CD4-positive, CD25-positive, alpha-beta regulatory T cell (primary cell): ENCODE measurements around the gene ZNF827. TPM values are rescaled to one million over a fixed set of nuclear protein-coding genes. Genes with fewer than 3 reads are reported as not detected.

Experiments
- ATAC-seq, 2 donors: fragments of 150-1000 bp; cut with Tn5 transposase; one replicate each; pipeline ENCODE4 v1.10.0; 2021; ENCODE audit warnings: low read depth in 2 of 2, moderate number of reproducible peaks in 2 of 2, moderate library complexity in 1 of 2
- DNase-seq, 3 donors: peaks; one replicate each; pipeline versions ENCODE4 v3.0.0 to v3.0.0-alpha.2; 2012 to 2022; ENCODE audit warnings: mixed read lengths in 1 of 3
- H3K27ac ChIP-seq: one replicate; pipeline ENCODE4 v1.7.0; 2013; ENCODE audit warnings: mild to moderate bottlenecking, low read length; ENCODE audit not compliant: insufficient read depth, poor library complexity, severe bottlenecking
- H3K27me3 ChIP-seq: one replicate; pipeline ENCODE4 v1.7.0; 2013; ENCODE audit warnings: low read length; ENCODE audit not compliant: control insufficient read depth, insufficient read depth
- H3K36me3 ChIP-seq: one replicate; pipeline ENCODE4 v1.7.0; 2013; ENCODE audit warnings: mild to moderate bottlenecking, low read length, moderate library complexity; ENCODE audit not compliant: control insufficient read depth, insufficient read depth
- H3K4me1 ChIP-seq: 2 replicates; pipeline ENCODE4 v1.7.0; 2013; ENCODE audit warnings: mild to moderate bottlenecking, low read length; ENCODE audit not compliant: insufficient read depth, control insufficient read depth, poor library complexity, severe bottlenecking
- H3K4me3 ChIP-seq: one replicate; pipeline ENCODE4 v1.7.0; 2013; ENCODE audit warnings: low read depth, mild to moderate bottlenecking, low read length, moderate library complexity
- H3K9me3 ChIP-seq, 2 experiments: 1 replicate in 1 of 2; 2 replicates in 1 of 2; pipeline ENCODE4 v1.7.0; 2013; ENCODE audit warnings: low read length in 2 of 2, mild to moderate bottlenecking in 1 of 2, moderate library complexity in 1 of 2; ENCODE audit not compliant: control insufficient read depth in 2 of 2
- H3K27ac Mint-ChIP-seq, 3 donors: one replicate each; pipeline ENCODE4 v1.8.0; 2020 to 2022; ENCODE audit warnings: mild to moderate bottlenecking in 3 of 3, mixed read lengths in 3 of 3, moderate library complexity in 2 of 3
- H3K27me3 Mint-ChIP-seq: one replicate; pipeline ENCODE4 v1.8.0; 2022; ENCODE audit warnings: mild to moderate bottlenecking, mixed read lengths
- H3K36me3 Mint-ChIP-seq: one replicate; pipeline ENCODE4 v1.8.0; 2020; ENCODE audit warnings: mixed read lengths
- H3K4me1 Mint-ChIP-seq, 4 donors: one replicate each; pipeline ENCODE4 v1.8.0; 2020 to 2022; ENCODE audit warnings: mixed read lengths in 4 of 4, mild to moderate bottlenecking in 1 of 4
- H3K4me3 Mint-ChIP-seq, 4 donors: one replicate each; pipeline ENCODE4 v1.8.0; 2020 to 2022; ENCODE audit warnings: mild to moderate bottlenecking in 4 of 4, mixed read lengths in 4 of 4, moderate library complexity in 3 of 4
- H3K9me3 Mint-ChIP-seq, 7 donors: one replicate each; pipeline ENCODE4 v1.8.0; 2020 to 2022; ENCODE audit warnings: mixed read lengths in 7 of 7, mild to moderate bottlenecking in 3 of 7, moderate library complexity in 2 of 7
- polyA plus RNA-seq, 4 donors: library from polyadenylated mRNA; unstranded; fragments of 300-500 nt; fragmentation: Illumina TruSeq; gene quantifications; one replicate each; pipeline ENCODE4 v1.2.3, GENCODE V29; 2021
- total RNA-seq: library from RNA; stranded (reverse); gene quantifications from one replicate; pipeline ENCODE4 v1.2.3, GENCODE V29; 2022

ZNF827 gene
- total and polyA plus RNA-seq, 5 donors from 2014 or later: 0.92 to 6.0 (median 1.2) TPM

DNA sequence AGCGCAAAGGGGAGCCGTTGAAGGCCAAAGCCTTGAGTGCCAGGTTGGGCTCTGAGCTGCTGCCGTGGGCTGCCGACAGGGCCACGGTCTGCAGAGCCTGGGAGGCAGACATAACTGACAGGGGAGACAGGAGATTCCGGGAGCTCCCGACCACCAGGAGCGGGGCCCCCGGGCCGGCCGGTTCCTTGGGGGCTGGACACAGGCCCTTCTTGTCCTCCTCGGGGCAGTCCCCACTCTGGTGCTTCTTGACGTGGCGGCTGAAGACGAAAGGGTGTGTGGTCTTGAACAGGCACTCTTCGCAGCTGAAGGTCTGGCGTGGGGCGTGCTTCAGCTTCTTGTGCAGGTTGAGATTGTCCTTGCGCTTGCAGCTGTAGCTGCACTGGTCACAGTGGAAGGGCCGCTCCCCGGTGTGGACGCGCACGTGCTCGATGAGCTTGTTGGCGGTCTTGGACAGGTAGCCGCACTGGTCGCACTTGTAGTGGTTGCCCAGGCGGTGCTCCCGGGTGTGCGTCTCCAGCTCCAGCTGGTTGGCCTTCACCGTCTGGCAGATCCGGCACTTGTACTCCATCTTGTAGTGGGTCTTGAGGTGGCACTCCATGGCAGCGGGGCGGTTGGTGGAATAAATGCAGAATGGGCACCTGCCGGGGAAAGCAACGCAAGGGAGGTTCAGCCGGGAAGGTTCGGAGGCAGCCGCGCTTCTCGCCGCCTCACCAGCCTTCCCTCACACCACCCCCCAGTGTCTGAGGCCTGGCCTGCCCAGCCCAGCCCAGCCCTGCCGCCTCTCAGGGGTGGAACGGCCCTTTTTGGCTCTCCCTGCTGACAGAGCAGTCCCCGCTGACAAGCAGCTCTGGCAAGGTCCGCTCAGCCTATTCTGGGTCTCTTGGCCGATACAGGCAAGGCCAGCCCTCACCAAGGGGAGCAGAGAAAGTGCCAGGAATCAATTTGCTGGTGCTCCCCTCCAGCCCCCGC is 177.4 kb downstream of the ZNF827 start:
- no peak overlapping the region for H3K4me3 ChIP-seq
- no peaks in the 10 kb centered on the region for H3K9me3 Mint-ChIP-seq
- no peak overlapping the region for H3K27ac ChIP-seq
- H3K27me3 Mint-ChIP-seq: no peaks in the 10 kb centered on the region
- H3K4me3 Mint-ChIP-seq: no peak overlapping the region
- H3K36me3 ChIP-seq: peaks cover 10% of the 10 kb centered on the region
- no peaks in the 10 kb centered on the region for H3K27me3 ChIP-seq
- H3K27ac Mint-ChIP-seq: no peak overlapping the region
- no peaks in the 10 kb centered on the region for H3K9me3 ChIP-seq
- DNase-seq: no peak
- H3K4me1 ChIP-seq: no peaks in the 10 kb centered on the region
- ATAC-seq: no peak
- H3K4me1 Mint-ChIP-seq: no peaks in the 10 kb centered on the region
- H3K36me3 Mint-ChIP-seq: peaks cover 41% of the 10 kb centered on the region

- DNase-seq (no peak), ATAC-seq (no peak)
- Mint-ChIP-seq H3K4me3 (no peak overlapping the region), H3K27ac (no peak overlapping the region), H3K9me3 (no peaks in the 10 kb centered on the region), H3K27me3 (no peaks in the 10 kb centered on the region), H3K36me3 (peaks cover 30% of the 10 kb centered on the region), H3K4me1 (no peaks in the 10 kb centered on the region)
- H3K27me3 ChIP-seq: no peaks in the 10 kb centered on the region
- H3K36me3 ChIP-seq: peaks cover 8% of the 10 kb centered on the region
- H3K4me3 ChIP-seq: no peak overlapping the region
- no peaks in the 10 kb centered on the region for H3K9me3 ChIP-seq
- H3K27ac ChIP-seq: no peak overlapping the region
- no peaks in the 10 kb centered on the region for H3K4me1 ChIP-seq
Measured at GRCh38 chr4:145760176-145760575, 178.4 kb downstream of the ZNF827 start.

GRCh38 chr4:145757188-145757587 is 181.4 kb downstream of the ZNF827 start:
- Mint-ChIP-seq H3K36me3 (peaks cover 11% of the 10 kb centered on the region), H3K27ac (no peak overlapping the region), H3K27me3 (peaks cover 4% of the 10 kb centered on the region), H3K4me1 (no peaks in the 10 kb centered on the region), H3K9me3 (no peaks in the 10 kb centered on the region), H3K4me3 (no peak overlapping the region)
- DNase-seq (no peak), ATAC-seq (no peak)
- Histone ChIP-seq H3K36me3 (no peaks in the 10 kb centered on the region), H3K4me1 (no peaks in the 10 kb centered on the region), H3K4me3 (no peak overlapping the region), H3K27ac (no peak overlapping the region), H3K27me3 (no peaks in the 10 kb centered on the region), H3K9me3 (no peaks in the 10 kb centered on the region)

- Mint-ChIP-seq H3K27me3 (peaks cover 8% of the 10 kb centered on the region), H3K9me3 (peaks cover 0 to 3% (median 0%) of the 10 kb centered on the region in 7 donors), H3K27ac (no peak overlapping the region), H3K36me3 (peaks cover 8% of the 10 kb centered on the region), H3K4me1 (no peaks in the 10 kb centered on the region), H3K4me3 (no peak overlapping the region)
- H3K4me3 ChIP-seq: no peak overlapping the region
- H3K27ac ChIP-seq: no peak overlapping the region
- peaks cover under 1% of the 10 kb centered on the region for H3K27me3 ChIP-seq
- H3K36me3 ChIP-seq: no peaks in the 10 kb centered on the region
- no peak for DNase-seq
- no peaks in the 10 kb centered on the region for H3K4me1 ChIP-seq
- H3K9me3 ChIP-seq: no peaks in the 10 kb centered on the region
- no peak for ATAC-seq
Measured at GRCh38 chr4:145756244-145756643, 182.4 kb downstream of the ZNF827 start.

DNA sequence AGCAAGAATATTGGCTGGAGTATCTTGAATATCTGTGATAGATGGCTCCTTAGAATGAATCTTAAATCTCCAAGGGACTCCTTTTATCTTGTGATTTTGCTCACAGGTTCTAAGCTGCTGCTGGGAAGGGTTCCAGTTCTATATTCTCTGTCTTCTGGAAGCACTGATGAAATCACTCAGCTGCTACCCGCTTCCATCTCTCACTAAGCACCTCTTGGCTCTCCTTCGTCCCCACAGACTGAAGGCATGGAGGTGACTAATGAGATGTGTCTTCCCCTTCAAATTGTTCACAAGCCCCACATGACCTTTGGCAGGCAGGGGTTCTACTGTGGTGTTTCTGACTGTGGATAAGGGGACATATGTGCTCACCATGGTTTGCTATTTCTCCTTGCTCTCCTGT is 182.8 kb downstream of the ZNF827 start:
- Histone ChIP-seq H3K9me3 (no peaks in the 10 kb centered on the region), H3K36me3 (no peaks in the 10 kb centered on the region), H3K4me1 (no peaks in the 10 kb centered on the region), H3K4me3 (no peak overlapping the region), H3K27me3 (peaks cover 4% of the 10 kb centered on the region), H3K27ac (no peak overlapping the region)
- peaks cover 8% of the 10 kb centered on the region for H3K27me3 Mint-ChIP-seq
- H3K9me3 Mint-ChIP-seq: peaks cover 0 to 3% (median 0%) of the 10 kb centered on the region in 7 donors
- peaks cover 6% of the 10 kb centered on the region for H3K36me3 Mint-ChIP-seq
- no peak overlapping the region for H3K27ac Mint-ChIP-seq
- no peaks in the 10 kb centered on the region for H3K4me1 Mint-ChIP-seq
- ATAC-seq: no peak
- DNase-seq: no peak
- H3K4me3 Mint-ChIP-seq: no peak overlapping the region

- H3K27ac Mint-ChIP-seq: no peak overlapping the region
- no peak overlapping the region for H3K4me3 Mint-ChIP-seq
- Histone ChIP-seq H3K9me3 (no peaks in the 10 kb centered on the region), H3K4me1 (no peaks in the 10 kb centered on the region), H3K36me3 (no peaks in the 10 kb centered on the region), H3K27ac (no peak overlapping the region), H3K4me3 (no peak overlapping the region), H3K27me3 (no peaks in the 10 kb centered on the region)
- H3K36me3 Mint-ChIP-seq: no peaks in the 10 kb centered on the region
- DNase-seq (no peak), ATAC-seq (no peak)
- H3K4me1 Mint-ChIP-seq: peaks cover 0 to 4% (median 0%) of the 10 kb centered on the region in 4 donors
- peaks cover 0 to 6% (median 3%) of the 10 kb centered on the region in 7 donors for H3K9me3 Mint-ChIP-seq
- H3K27me3 Mint-ChIP-seq: peaks cover 23% of the 10 kb centered on the region
Measured at GRCh38 chr4:145743641-145744040, 195.0 kb downstream of the ZNF827 start.

- no peak for DNase-seq
- ATAC-seq: no peak
- Histone ChIP-seq H3K4me3 (no peak overlapping the region), H3K27ac (no peak overlapping the region), H3K9me3 (no peaks in the 10 kb centered on the region), H3K4me1 (no peaks in the 10 kb centered on the region), H3K27me3 (no peaks in the 10 kb centered on the region), H3K36me3 (no peaks in the 10 kb centered on the region)
- Mint-ChIP-seq H3K9me3 (peaks cover 0 to 6% (median 0%) of the 10 kb centered on the region in 7 donors), H3K4me3 (no peak overlapping the region), H3K27me3 (peaks cover 7% of the 10 kb centered on the region), H3K36me3 (no peaks in the 10 kb centered on the region), H3K4me1 (peaks cover 0 to 4% (median 0%) of the 10 kb centered on the region in 4 donors), H3K27ac (no peak overlapping the region)
Measured at GRCh38 chr4:145740806-145741205, 197.8 kb downstream of the ZNF827 start.

DNA sequence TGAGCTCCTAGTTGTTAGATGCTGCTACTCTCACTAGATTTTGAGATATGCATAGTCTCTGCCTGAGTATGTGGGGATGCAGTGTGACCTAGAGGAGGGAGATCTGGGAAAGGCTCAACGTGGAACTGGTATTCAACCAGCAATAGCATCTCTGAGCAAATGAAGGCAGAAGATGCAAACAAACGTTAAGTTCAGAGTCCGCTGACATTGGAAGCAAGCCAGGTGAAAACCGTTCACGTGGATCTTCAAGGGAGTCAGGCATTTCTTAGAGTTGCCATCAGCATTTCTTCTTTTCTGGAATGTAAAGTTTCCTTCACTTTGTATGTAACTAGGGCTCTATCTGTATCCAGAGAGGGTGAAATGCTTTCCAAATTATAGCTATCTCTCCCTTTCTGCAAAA is 198.8 kb downstream of the ZNF827 start:
- Mint-ChIP-seq H3K4me3 (no peak overlapping the region), H3K9me3 (peaks cover 0 to 4% (median 0%) of the 10 kb centered on the region in 7 donors), H3K4me1 (peaks cover 0 to 4% (median 0%) of the 10 kb centered on the region in 4 donors), H3K27ac (no peak overlapping the region), H3K36me3 (no peaks in the 10 kb centered on the region), H3K27me3 (peaks cover 10% of the 10 kb centered on the region)
- Histone ChIP-seq H3K9me3 (no peaks in the 10 kb centered on the region), H3K27me3 (no peaks in the 10 kb centered on the region), H3K4me3 (no peak overlapping the region), H3K36me3 (no peaks in the 10 kb centered on the region), H3K4me1 (no peaks in the 10 kb centered on the region), H3K27ac (no peak overlapping the region)
- no peak for ATAC-seq
- DNase-seq: no peak
